Prostate gland (tissue), 2 donors: ENCODE results near the gene THYN1. TPM values are rescaled to one million over a fixed set of nuclear protein-coding genes. Genes with fewer than 3 reads are reported as not detected.

Source experiments
- DNase-seq: peaks from one replicate; pipeline ENCODE4 v3.0.0-alpha.2; 2019; ENCODE audit warnings: low spot score
- H3K27ac ChIP-seq, 2 donors: fragments of 200-600 bp; sonication (generic); 2 replicates each; pipeline ENCODE4 v1.5.1; 2017 to 2019
- H3K27me3 ChIP-seq: fragments of 200-600 bp; sonication (generic); replicated peaks from 2 replicates; pipeline ENCODE4 v1.5.1; 2019; ENCODE audit not compliant: insufficient read depth
- H3K36me3 ChIP-seq, 2 donors: fragments of 200-600 bp; sonication (generic); 1 replicate in 1 of 2; 2 replicates in 1 of 2; pipeline versions ENCODE4 v1.5.1 to v1.8.1; 2017 to 2019
- H3K4me1 ChIP-seq: fragments of 200-600 bp; sonication (generic); replicated peaks from 2 replicates; pipeline ENCODE4 v1.5.1; 2019
- H3K4me3 ChIP-seq, 2 donors: fragments of 200-600 bp; sonication (generic); 2 replicates each; pipeline ENCODE4 v1.5.1; 2017 to 2019
- H3K9me3 ChIP-seq: fragments of 200-600 bp; sonication (generic); 2 replicates; pipeline ENCODE4 v1.5.1; 2017
- CTCF ChIP-seq, 4 experiments: fragments of 200-600 bp in 2 of 4; fragments of 450-650 bp in 2 of 4; sonication (generic) in 2 of 4; IDR thresholded peaks; 1 replicate in 3 of 4; 2 replicates in 1 of 4; pipeline ENCODE4 v1.5.1; 2016 to 2019; ENCODE audit warnings: antibody characterized with exemption in 4 of 4, mild to moderate bottlenecking in 2 of 4, moderate library complexity in 2 of 4
- POLR2A ChIP-seq: fragments of 450-650 bp; IDR thresholded peaks from one replicate; pipeline ENCODE4 v1.6.1; 2016; ENCODE audit warnings: antibody characterized with exemption, mild to moderate bottlenecking
- POLR2AphosphoS5 ChIP-seq: sonication (generic); formaldehyde crosslinking; IDR thresholded peaks from one replicate; pipeline ENCODE4 v1.6.1; 2017; ENCODE audit warnings: antibody characterized with exemption
- WGBS: methylation state at CpG from one replicate; pipeline ENCODE4 v1.1.5; 2018; 5-methylcytosine and 5-hydroxymethylcytosine counted together
- intact Hi-C: fragments of 100-400 bp; cut with DNase I; formaldehyde crosslinking; loops from one replicate; pipeline ENCODE4 v1.14.2; 2022
- total RNA-seq, 2 donors: library from RNA; depleted of rRNA; stranded (reverse); fragments of >200 nt; gene quantifications; one replicate each; pipeline ENCODE4 v1.1.0, GENCODE V29; 2016

THYN1 gene
- total RNA-seq, 2 donors from 2014 or later = 48.5 to 59.7 TPM

- Histone ChIP-seq H3K27me3 (no peaks in the 10 kb centered on the region), H3K27ac (no peak overlapping the region), H3K4me1 (no peaks in the 10 kb centered on the region), H3K36me3 (no peaks in the 10 kb centered on the region), H3K9me3 (no peaks in the 10 kb centered on the region), H3K4me3 (no peak overlapping the region)
- WGBS = 96% methylated on average over 6 of the region's 6 CpGs
- TF ChIP-seq POLR2A = no peak
- no peak for TF ChIP-seq POLR2AphosphoS5
- no peak for TF ChIP-seq CTCF (IDR thresholded peaks at IDR 0.05)
- DNase-seq = no peak
- intact Hi-C loops = no loop called here
Measured at GRCh38 chr11:134200688-134201087, 52.5 kb downstream of the THYN1 start.

GRCh38 chr11:134199531-134199930 lies 53.6 kb downstream of the THYN1 start:
- Histone ChIP-seq H3K27me3 (no peaks in the 10 kb centered on the region), H3K4me1 (no peaks in the 10 kb centered on the region), H3K27ac (no peak overlapping the region), H3K9me3 (no peaks in the 10 kb centered on the region), H3K36me3 (no peaks in the 10 kb centered on the region), H3K4me3 (no peak overlapping the region)
- WGBS = 86% methylated on average over 9 of the region's 9 CpGs
- DNase-seq = no peak
- intact Hi-C loops = no loop called here
- TF ChIP-seq POLR2AphosphoS5 (no peak), POLR2A (no peak)

Other genes starting within 250 kb of the THYN1 start
- gene JAM3, start 184.3 kb downstream of the THYN1 start, total RNA-seq = 100 to 1,000 TPM in 1 of 2 donors, 10 to 100 TPM in 1; 21.3 to 157 TPM
- gene NCAPD3, start 29.4 kb downstream of the THYN1 start, total RNA-seq = 10 to 100 TPM; 44.4 to 61.9 TPM
- 10 to 100 TPM; 67.6 to 80.8 TPM for gene VPS26B, start 28.7 kb downstream of the THYN1 start, total RNA-seq
- 10 to 100 TPM; 39.4 to 46.1 TPM for gene ACAD8, start 216 bp upstream of the THYN1 start, total RNA-seq
- gene GLB1L3, start 23.0 kb upstream of the THYN1 start, total RNA-seq = 10 to 100 TPM in 1 of 2 donors, 1 to 10 TPM in 1; 7.8 to 14.5 TPM
- 10 to 100 TPM; 45.6 to 60.0 TPM for gene GLB1L2, start 78.6 kb upstream of the THYN1 start, total RNA-seq
- gene B3GAT1, start 158.9 kb upstream of the THYN1 start, total RNA-seq = 1 to 10 TPM; 3.9 to 4.9 TPM